Astrocyte of the cerebellum (primary cell): ENCODE data around the gene MAPK11.

Source experiments
- DNase-seq: peaks from one replicate; pipeline ENCODE4 v3.0.0-alpha.2; 2011; ENCODE audit warnings: low read depth
- H3K4me3 ChIP-seq: 2 replicates; pipeline ENCODE4 v1.5.1; 2011; ENCODE audit warnings: mild to moderate bottlenecking, low read depth, low read length, moderate library complexity
- CTCF ChIP-seq: IDR thresholded peaks from 2 replicates; pipeline ENCODE4 v1.5.1; 2012; ENCODE audit warnings: low read length, low read depth, moderate library complexity, mild to moderate bottlenecking; ENCODE audit errors: missing control alignments
- in situ Hi-C: cut with HindIII; loops from 2 replicates; pipeline ENCODE4 v1.10.0; 2017; ENCODE audit warnings: low sequenced_read_pairs

The MAPK11 gene

GRCh38 chr22:50250249-50250554, 20.0 kb downstream of the MAPK11 start:
- DNase-seq, result no peak
- TF ChIP-seq CTCF, result no peak
- H3K4me3 ChIP-seq, result peak overlapping the region; percentile 63
- in situ Hi-C loops, result no loop called here

GRCh38 chr22:50249341-50250248, 20.6 kb downstream of the MAPK11 start:
- in situ Hi-C loops, result no loop called here
- peak overlapping the region; percentile 63 for H3K4me3 ChIP-seq
- no peak for TF ChIP-seq CTCF
- no peak for DNase-seq

- DNase-seq, result no peak
- in situ Hi-C loops, result no loop called here
- TF ChIP-seq CTCF, result no peak
- no peak overlapping the region for H3K4me3 ChIP-seq
Observed at GRCh38 chr22:50248196-50249081, 21.7 kb downstream of the MAPK11 start.

GRCh38 chr22:50247748-50248147, 22.4 kb downstream of the MAPK11 start:
- no peak for TF ChIP-seq CTCF
- DNase-seq, result no peak
- H3K4me3 ChIP-seq, result no peak overlapping the region
- in situ Hi-C loops, result no loop called here

- in situ Hi-C loops, result no loop called here
- no peak for DNase-seq
- TF ChIP-seq CTCF, result no peak
- no peak overlapping the region for H3K4me3 ChIP-seq
Observed at GRCh38 chr22:50246242-50247175, 23.7 kb downstream of the MAPK11 start.
